ENCODE results near the gene CFAP300. TPM values are rescaled to one million over a fixed set of nuclear protein-coding genes. Genes with fewer than 3 reads are reported as not detected.
A peak's percentile ranks its signal among the peaks of the same experiment; 100 is the strongest.

CFAP300 gene
- total RNA-seq, 1 experiment from 2014 or later: 2.2 TPM

GRCh38 chr11:102005306-102005705, 41.9 kb upstream of the CFAP300 start:
- ChIA-PET POLR2A (no interaction called here), CTCF (interaction anchor here (4.1 kb wide), 1 partner anchor 143 kb away, joined by 141 read pairs; no protein-coding TSS in a partner anchor)
- Histone ChIP-seq H3K4me1 (peaks cover 29% of the 10 kb centered on the region), H3K9me3 (no peaks in the 10 kb centered on the region), H3K27me3 (replicated peaks; ENCODE audit: control insufficient read depth, insufficient read depth, low read length) (no peaks in the 10 kb centered on the region), H3K4me3 (ENCODE audit: low read depth, low read length) (no peak overlapping the region), H3K36me3 (ENCODE audit: control insufficient read depth, insufficient read depth, low read length) (no peaks in the 10 kb centered on the region)
- Mint-ChIP-seq H3K4me3 (ENCODE audit: unreplicated experiment) (no peak overlapping the region), H3K36me3 (ENCODE audit: insufficient read depth, unreplicated experiment) (no peaks in the 10 kb centered on the region), H3K4me1 (ENCODE audit: low read depth, unreplicated experiment) (peaks cover 25% of the 10 kb centered on the region), H3K9me3 (ENCODE audit: unreplicated experiment) (no peaks in the 10 kb centered on the region), H3K27ac (ENCODE audit: unreplicated experiment) (no peak overlapping the region), H3K27me3 (ENCODE audit: insufficient read depth, unreplicated experiment) (no peaks in the 10 kb centered on the region)
- intact Hi-C loops (cut with micrococcal nuclease; ENCODE audit: unreplicated experiment): no loop called here
- BruUV-seq (replicated peaks): no TSS peak
- TF ChIP-seq CTCF (IDR thresholded peaks at IDR 0.05; ENCODE audit: insufficient read depth in 1 of 2, low read depth in 1 of 2, low read length in 1 of 2, severe bottlenecking in 1 of 2, unreplicated experiment in 1 of 2): no peak
- no peak for DNase-seq

- no peak for DNase-seq
- H3K4me1 Mint-ChIP-seq (ENCODE audit: low read depth, unreplicated experiment): peaks cover 31% of the 10 kb centered on the region
- Histone ChIP-seq H3K36me3 (ENCODE audit: control insufficient read depth, insufficient read depth, low read length) (no peaks in the 10 kb centered on the region), H3K27me3 (replicated peaks; ENCODE audit: control insufficient read depth, insufficient read depth, low read length) (no peaks in the 10 kb centered on the region), H3K4me3 (ENCODE audit: low read depth, low read length) (no peak overlapping the region), H3K4me1 (peaks cover 41% of the 10 kb centered on the region), H3K9me3 (no peaks in the 10 kb centered on the region)
- no peaks in the 10 kb centered on the region for H3K36me3 Mint-ChIP-seq (ENCODE audit: insufficient read depth, unreplicated experiment)
- peak overlapping the region; percentile 39 for H3K4me3 Mint-ChIP-seq (ENCODE audit: unreplicated experiment)
- H3K9me3 Mint-ChIP-seq (ENCODE audit: unreplicated experiment): no peaks in the 10 kb centered on the region
- no peaks in the 10 kb centered on the region for H3K27me3 Mint-ChIP-seq (ENCODE audit: insufficient read depth, unreplicated experiment)
- BruUV-seq (replicated peaks): no TSS peak
- ChIA-PET CTCF (interaction anchor here (0.7 to 4.1 kb wide), 28 partner anchors 9 to 792 kb away, joined by 3 to 141 read pairs (median 8); partner anchors contain the start of gene CEP126), POLR2A (interaction anchor here (0.5 to 1.4 kb wide), 3 partner anchors 92 to 185 kb away, joined by 4 to 17 read pairs (median 5); partner anchors contain the start of gene CEP126)
- intact Hi-C loops (cut with micrococcal nuclease; ENCODE audit: unreplicated experiment): loop anchor here (1.0 kb wide), 9 partner anchors 20 to 578 kb away; partner anchors contain the start of gene CEP126
- peak overlapping the region; percentile 68 for H3K27ac Mint-ChIP-seq (ENCODE audit: unreplicated experiment)
- TF ChIP-seq CTCF (IDR thresholded peaks at IDR 0.05; ENCODE audit: insufficient read depth in 1 of 2, low read depth in 1 of 2, low read length in 1 of 2, severe bottlenecking in 1 of 2, unreplicated experiment in 1 of 2): no peak
These were observed 40.2 kb upstream of the CFAP300 start for GRCh38 chr11:102006835-102007566.

GRCh38 chr11:102007567-102008437, 39.4 kb upstream of the CFAP300 start:
- no peak overlapping the region for H3K4me3 ChIP-seq (ENCODE audit: low read depth, low read length)
- POLR2A ChIA-PET: interaction anchor here (0.6 to 1.4 kb wide), 3 partner anchors 93 to 147 kb away, joined by 3 to 17 read pairs (median 4); partner anchors contain the start of gene CEP126
- peak overlapping the region; percentile 68 for H3K27ac Mint-ChIP-seq (ENCODE audit: unreplicated experiment)

More at GRCh38 chr11:102007567-102008437, 39.4 kb upstream of the CFAP300 start:
- BruUV-seq (replicated peaks): no TSS peak
- H3K4me1 ChIP-seq: peaks cover 49% of the 10 kb centered on the region
- no peaks in the 10 kb centered on the region for H3K36me3 Mint-ChIP-seq (ENCODE audit: insufficient read depth, unreplicated experiment)
- TF ChIP-seq CTCF (IDR thresholded peaks at IDR 0.05; ENCODE audit: insufficient read depth in 1 of 2, low read depth in 1 of 2, low read length in 1 of 2, severe bottlenecking in 1 of 2, unreplicated experiment in 1 of 2): peak; percentile 53 to 91
- peak; percentile 73 to 85 for DNase-seq
- H3K9me3 ChIP-seq: no peaks in the 10 kb centered on the region
- intact Hi-C loops (cut with micrococcal nuclease; ENCODE audit: unreplicated experiment): loop anchor here (1.0 kb wide), 9 partner anchors 21 to 579 kb away; partner anchors contain the start of gene CEP126
- H3K27me3 ChIP-seq (replicated peaks; ENCODE audit: control insufficient read depth, insufficient read depth, low read length): no peaks in the 10 kb centered on the region
- H3K27me3 Mint-ChIP-seq (ENCODE audit: insufficient read depth, unreplicated experiment): no peaks in the 10 kb centered on the region
- H3K9me3 Mint-ChIP-seq (ENCODE audit: unreplicated experiment): no peaks in the 10 kb centered on the region
- no peaks in the 10 kb centered on the region for H3K36me3 ChIP-seq (ENCODE audit: control insufficient read depth, insufficient read depth, low read length)
- peaks cover 38% of the 10 kb centered on the region for H3K4me1 Mint-ChIP-seq (ENCODE audit: low read depth, unreplicated experiment)
- CTCF ChIA-PET: interaction anchor here (0.7 to 4.1 kb wide), 31 partner anchors 9 to 793 kb away, joined by 3 to 141 read pairs (median 6); partner anchors contain the start of gene CEP126
- peak overlapping the region; percentile 39 for H3K4me3 Mint-ChIP-seq (ENCODE audit: unreplicated experiment)
